Left lung (tissue), 10 donors: Measurements from ENCODE around the gene FGF10. TPM values are rescaled to one million over a fixed set of nuclear protein-coding genes. Genes with fewer than 3 reads are reported as not detected.

Experiments used
- ATAC-seq: fragments of 200-7000 bp; cut with Tn5 transposase; one replicate; pipeline ENCODE4 v1.9.1; 2020; ENCODE audit warnings: moderate library complexity
- DNase-seq, 4 donors: peaks; one replicate each; pipeline ENCODE4 v3.0.0-alpha.2; 2013 to 2020
- H3K27ac ChIP-seq, 2 donors: fragments of 200-600 bp; sonication (generic) in 1 of 2; one replicate each; pipeline versions ENCODE4 v1.5.0 to v1.8.0; 2020 to 2021
- H3K27me3 ChIP-seq, 2 donors: fragments of 200-600 bp; sonication (generic) in 1 of 2; one replicate each; pipeline versions ENCODE4 v1.5.0 to v1.8.0; 2020 to 2021
- H3K36me3 ChIP-seq, 2 donors: fragments of 200-600 bp; sonication (generic) in 1 of 2; one replicate each; pipeline versions ENCODE4 v1.5.0 to v1.8.0; 2020 to 2021
- H3K4me1 ChIP-seq, 2 donors: fragments of 200-600 bp; one replicate each; pipeline ENCODE4 v1.8.0; 2021
- H3K4me3 ChIP-seq, 2 donors: fragments of 200-600 bp; sonication (generic) in 1 of 2; one replicate each; pipeline versions ENCODE4 v1.5.0 to v1.8.0; 2020 to 2021; ENCODE audit warnings: mild to moderate bottlenecking in 1 of 2
- H3K9me3 ChIP-seq, 2 donors: fragments of 200-600 bp; sonication (generic) in 1 of 2; one replicate each; pipeline versions ENCODE4 v1.5.0 to v1.8.0; 2020 to 2021
- CTCF ChIP-seq, 2 donors: fragments of 200-600 bp; sonication (generic) in 1 of 2; IDR thresholded peaks; one replicate each; pipeline versions ENCODE4 v1.5.0 to v1.8.0; 2021; ENCODE audit warnings: antibody characterized with exemption in 2 of 2
- intact Hi-C, 2 donors: fragments of 100-400 bp; cut with DNase I; formaldehyde crosslinking; loops; one replicate each; pipeline versions ENCODE4 v1.11.2 to v1.14.2; 2022
- polyA plus RNA-seq, 6 donors: library from polyadenylated mRNA; unstranded; fragments of 120-200 nt; gene quantifications; one replicate each; pipeline ENCODE4 v1.2.1, GENCODE V29; 2013; ENCODE audit not compliant: insufficient read length in 6 of 6
- total RNA-seq, 2 donors: library from RNA; stranded (reverse); fragmentation: NEBNext Ultra II Directional; extraction: Animal tissue kit (Norgen Biotek cat#: 25700); gene quantifications; one replicate each; pipeline ENCODE4 v1.2.1, GENCODE V29; 2021
- donor health status: DM: no; HTN: yes; CAD: no.
- donor health status: DM: no; HTN: no; CAD: no.

The FGF10 gene
- total and polyA plus RNA-seq, 8 donors, result 1.2 to 47.7 (median 43.7) TPM

- DNase-seq, result no peak
- no peak for ATAC-seq
- Histone ChIP-seq H3K4me1 (no peaks in the 10 kb centered on the region), H3K4me3 (no peak overlapping the region), H3K9me3 (no peaks in the 10 kb centered on the region), H3K27me3 (no peaks in the 10 kb centered on the region), H3K27ac (no peak overlapping the region), H3K36me3 (no peaks in the 10 kb centered on the region)
- TF ChIP-seq CTCF (IDR thresholded peaks at IDR 0.05), result no peak
- intact Hi-C loops, result no loop called here
These were observed 43.3 kb downstream of the FGF10 start for GRCh38 chr5:44345871-44346270.

- Histone ChIP-seq H3K36me3 (no peaks in the 10 kb centered on the region), H3K4me3 (no peak overlapping the region), H3K27me3 (no peaks in the 10 kb centered on the region), H3K9me3 (no peaks in the 10 kb centered on the region), H3K27ac (no peak overlapping the region), H3K4me1 (no peaks in the 10 kb centered on the region)
- TF ChIP-seq CTCF (IDR thresholded peaks at IDR 0.05), result no peak
- intact Hi-C loops, result no loop called here
- no peak for ATAC-seq
- DNase-seq, result no peak
These were observed 52.5 kb downstream of the FGF10 start for GRCh38 chr5:44336708-44337107.

- H3K36me3 ChIP-seq, result no peaks in the 10 kb centered on the region
- intact Hi-C loops, result no loop called here
- H3K4me3 ChIP-seq, result no peak overlapping the region
- H3K27ac ChIP-seq, result no peak overlapping the region
- H3K4me1 ChIP-seq, result no peaks in the 10 kb centered on the region
- no peak for DNase-seq
- H3K9me3 ChIP-seq, result no peaks in the 10 kb centered on the region
- no peaks in the 10 kb centered on the region for H3K27me3 ChIP-seq
- no peak for ATAC-seq
- TF ChIP-seq CTCF (IDR thresholded peaks at IDR 0.05), result no peak
These were observed 54.6 kb downstream of the FGF10 start for GRCh38 chr5:44334622-44335021.

GRCh38 chr5:44332285-44332971, 56.8 kb downstream of the FGF10 start:
- no peaks in the 10 kb centered on the region for H3K4me1 ChIP-seq
- no peaks in the 10 kb centered on the region for H3K27me3 ChIP-seq
- peak; percentile 33 to 41 for TF ChIP-seq CTCF (IDR thresholded peaks at IDR 0.05)
- ATAC-seq (peak; percentile 87), DNase-seq (no peak)
- no peaks in the 10 kb centered on the region for H3K9me3 ChIP-seq
- H3K4me3 ChIP-seq, result no peak overlapping the region
- H3K36me3 ChIP-seq, result no peaks in the 10 kb centered on the region
- intact Hi-C loops, result no loop called here
- H3K27ac ChIP-seq, result no peak overlapping the region

GRCh38 chr5:44331471-44332050, 57.7 kb downstream of the FGF10 start:
- H3K4me1 ChIP-seq, result no peaks in the 10 kb centered on the region
- no peak for ATAC-seq
- H3K27me3 ChIP-seq, result no peaks in the 10 kb centered on the region
- no peak overlapping the region for H3K27ac ChIP-seq
- intact Hi-C loops, result no loop called here
- no peaks in the 10 kb centered on the region for H3K36me3 ChIP-seq
- no peak overlapping the region for H3K4me3 ChIP-seq
- DNase-seq, result peak in 2 of 4 donors; percentile 62 to 71
- no peak for TF ChIP-seq CTCF (IDR thresholded peaks at IDR 0.05)
- no peaks in the 10 kb centered on the region for H3K9me3 ChIP-seq
